Liver (tissue), 9 donors: ENCODE measurements around the gene USP21. TPM values are rescaled to one million over a fixed set of nuclear protein-coding genes. Genes with fewer than 3 reads are reported as not detected.
A peak's percentile ranks its signal among the peaks of the same experiment; 100 is the strongest.

Experiments
- DNase-seq: peaks from one replicate; pipeline ENCODE4 v3.0.0-alpha.2; 2017; ENCODE audit warnings: low spot score
- H3K27ac ChIP-seq, 2 donors: one replicate each; pipeline ENCODE4 v1.7.0; 2013; ENCODE audit warnings: inconsistent platforms in 2 of 2, low read length in 2 of 2, control low read depth in 1 of 2, low read depth in 1 of 2, mild to moderate bottlenecking in 1 of 2
- H3K27me3 ChIP-seq, 4 donors: one replicate each; pipeline versions ENCODE4 v1.6.1 to v1.7.0; 2013; ENCODE audit warnings: low read length in 3 of 4, inconsistent platforms in 1 of 4, mild to moderate bottlenecking in 1 of 4, moderate library complexity in 1 of 4; ENCODE audit not compliant: control insufficient read depth in 4 of 4, insufficient read depth in 4 of 4
- H3K36me3 ChIP-seq, 4 donors: one replicate each; pipeline versions ENCODE4 v1.6.1 to v1.7.0; 2013; ENCODE audit warnings: low read length in 3 of 4, mild to moderate bottlenecking in 3 of 4, low read depth in 1 of 4, moderate library complexity in 1 of 4; ENCODE audit not compliant: control insufficient read depth in 4 of 4, insufficient read depth in 3 of 4
- H3K4me1 ChIP-seq, 4 donors: one replicate each; pipeline versions ENCODE4 v1.6.1 to v1.7.0; 2013; ENCODE audit warnings: low read length in 3 of 4, mild to moderate bottlenecking in 3 of 4, moderate library complexity in 1 of 4; ENCODE audit not compliant: control insufficient read depth in 4 of 4, insufficient read depth in 4 of 4
- H3K4me3 ChIP-seq, 3 donors: one replicate each; pipeline versions ENCODE4 v1.6.1 to v1.7.0; 2013; ENCODE audit warnings: low read length in 3 of 3, control low read depth in 1 of 3, low read depth in 1 of 3, mild to moderate bottlenecking in 1 of 3
- H3K9ac ChIP-seq, 2 donors: one replicate each; pipeline ENCODE4 v1.7.0; 2013; ENCODE audit warnings: low read length in 2 of 2, mild to moderate bottlenecking in 2 of 2, moderate library complexity in 2 of 2, control low read depth in 1 of 2, low read depth in 1 of 2
- H3K9me3 ChIP-seq, 4 donors: one replicate each; pipeline versions ENCODE4 v1.6.1 to v1.7.0; 2013; ENCODE audit warnings: low read length in 3 of 4; ENCODE audit not compliant: control insufficient read depth in 4 of 4
- ATF3 ChIP-seq: IDR thresholded peaks from 2 replicates; pipeline ENCODE4 v1.6.1; 2016; ENCODE audit warnings: antibody characterized with exemption
- CTCF ChIP-seq: fragments of 150-350 bp; IDR thresholded peaks from 2 replicates; pipeline ENCODE4 v1.5.1; 2017; ENCODE audit warnings: improper control_type of control experiment, low read depth, low read length; ENCODE audit not compliant: missing input control
- EGR1 ChIP-seq, 2 donors: IDR thresholded peaks; 2 replicates each; pipeline ENCODE4 v1.6.1; 2016 to 2018; ENCODE audit warnings: antibody characterized with exemption in 2 of 2, low read depth in 2 of 2
- FOXA1 ChIP-seq: IDR thresholded peaks from 2 replicates; pipeline ENCODE4 v1.6.1; 2016; ENCODE audit warnings: antibody characterized with exemption
- FOXA2 ChIP-seq: IDR thresholded peaks from 2 replicates; pipeline ENCODE4 v1.6.1; 2016; ENCODE audit warnings: antibody characterized with exemption
- GABPA ChIP-seq, 2 donors: IDR thresholded peaks in 1 of 2; conservative IDR thresholded peaks in 1 of 2; 2 replicates each; pipeline ENCODE4 v1.6.1; 2016; ENCODE audit warnings: antibody characterized with exemption in 2 of 2, mild to moderate bottlenecking in 1 of 2, moderate library complexity in 1 of 2
- HNF4A ChIP-seq, 2 donors: conservative IDR thresholded peaks; 2 replicates each; pipeline ENCODE4 v1.6.1; 2016; ENCODE audit warnings: antibody characterized with exemption in 2 of 2, mild to moderate bottlenecking in 2 of 2
- HNF4G ChIP-seq: IDR thresholded peaks from 2 replicates; pipeline ENCODE4 v1.6.1; 2016; ENCODE audit warnings: antibody characterized with exemption
- JUND ChIP-seq, 2 donors: IDR thresholded peaks; 2 replicates each; pipeline ENCODE4 v1.6.1; 2016; ENCODE audit warnings: antibody characterized with exemption in 2 of 2
- MAX ChIP-seq: IDR thresholded peaks from 2 replicates; pipeline ENCODE4 v1.6.1; 2016; ENCODE audit warnings: antibody characterized with exemption
- NR2F2 ChIP-seq: IDR thresholded peaks from 2 replicates; pipeline ENCODE4 v1.6.1; 2016; ENCODE audit warnings: antibody characterized with exemption
- RAD21 ChIP-seq, 2 donors: IDR thresholded peaks; 2 replicates each; pipeline ENCODE4 v1.6.1; 2016; ENCODE audit warnings: antibody characterized with exemption in 2 of 2, mild to moderate bottlenecking in 2 of 2
- REST ChIP-seq: IDR thresholded peaks from 2 replicates; pipeline ENCODE4 v1.6.1; 2016; ENCODE audit warnings: antibody characterized with exemption, mild to moderate bottlenecking
- RXRA ChIP-seq, 2 donors: IDR thresholded peaks; 2 replicates each; pipeline ENCODE4 v1.6.1; 2017 to 2018; ENCODE audit warnings: antibody characterized with exemption in 2 of 2, mild to moderate bottlenecking in 1 of 2
- SP1 ChIP-seq: IDR thresholded peaks from 2 replicates; pipeline ENCODE4 v1.6.1; 2018; ENCODE audit warnings: antibody characterized with exemption, mild to moderate bottlenecking
- TAF1 ChIP-seq: conservative IDR thresholded peaks from 2 replicates; pipeline ENCODE4 v1.6.1; 2016; ENCODE audit warnings: antibody characterized with exemption, mild to moderate bottlenecking
- YY1 ChIP-seq: IDR thresholded peaks from 2 replicates; pipeline ENCODE4 v1.6.1; 2016; ENCODE audit warnings: antibody characterized with exemption, mild to moderate bottlenecking
- ZBTB33 ChIP-seq: IDR thresholded peaks from 2 replicates; pipeline ENCODE4 v1.6.1; 2016; ENCODE audit warnings: antibody characterized with exemption
- WGBS: extraction: QIAGEN DNeasy Blood & Tissue Kit; methylation state at CpG from one replicate; pipeline ENCODE4 v1.1.7; 2013; 5-methylcytosine and 5-hydroxymethylcytosine counted together
- polyA plus RNA-seq, 2 donors: library from polyadenylated mRNA; stranded (reverse) in 1 of 2; unstranded in 1 of 2; fragments of 200-250 nt in 1 of 2; fragments of >200 nt in 1 of 2; fragmentation: Nextera tagmentation in 1 of 2; extraction: Ambion mirVana in 1 of 2; gene quantifications; one replicate each; pipeline versions ENCODE4 v1.2.1 to v1.2.3, GENCODE V29; 2013 to 2015
- total RNA-seq, 2 donors: library from RNA; depleted of rRNA; stranded (reverse); fragments of >200 nt; gene quantifications; one replicate each; pipeline ENCODE4 v1.2.3, GENCODE V29; 2014
- donor health status: healthy.
- donor health status: healthy.
- donor health status: healthy.
- donor health status: healthy.
- donor health status: healthy.

The USP21 gene
- total and polyA plus RNA-seq, 4 donors: 4.1 to 9.0 (median 6.5) TPM

GRCh38 chr1:161162806-161163205 is 3.5 kb downstream of the USP21 start:
- H3K4me3 ChIP-seq: no peak overlapping the region
- H3K36me3 ChIP-seq: peaks cover 0 to 21% (median 6%) of the 10 kb centered on the region in 4 donors
- DNase-seq: peak; percentile 30
- WGBS: 96% methylated on average over 10 of the region's 10 CpGs
- TF ChIP-seq ZBTB33: no peak
- TF ChIP-seq JUND (IDR thresholded peaks at IDR 0.05): no peak
- TF ChIP-seq MAX: no peak
- TF ChIP-seq YY1: no peak
- H3K27ac ChIP-seq: no peak overlapping the region
- no peaks in the 10 kb centered on the region for H3K27me3 ChIP-seq
- peaks cover 17 to 54% (median 36%) of the 10 kb centered on the region in 4 donors for H3K4me1 ChIP-seq
- no peaks in the 10 kb centered on the region for H3K9me3 ChIP-seq
- no peak overlapping the region for H3K9ac ChIP-seq

- Histone ChIP-seq H3K9ac (no peak overlapping the region), H3K4me3 (no peak overlapping the region), H3K4me1 (peaks cover 14 to 47% (median 34%) of the 10 kb centered on the region in 4 donors), H3K27ac (no peak overlapping the region), H3K27me3 (no peaks in the 10 kb centered on the region), H3K36me3 (peaks cover 0 to 19% (median 6%) of the 10 kb centered on the region in 4 donors), H3K9me3 (no peaks in the 10 kb centered on the region)
- whole genome bisulfite sequencing: 96% methylated on average over 5 of the region's 5 CpGs
- no peak for DNase-seq
- no peak for TF ChIP-seq SP1
- no peak for TF ChIP-seq NR2F2
- no peak for TF ChIP-seq FOXA2
- TF ChIP-seq ATF3: no peak
- TF ChIP-seq JUND (IDR thresholded peaks at IDR 0.05): no peak
- no peak for TF ChIP-seq ZBTB33
- no peak for TF ChIP-seq GABPA (IDR thresholded peaks at IDR 0.05 in 1 of 2, conservative IDR thresholded peaks at IDR 0.05 in 1 of 2)
- TF ChIP-seq REST: no peak
- no peak for TF ChIP-seq CTCF
- no peak for TF ChIP-seq RAD21 (IDR thresholded peaks at IDR 0.05)
- no peak for TF ChIP-seq YY1
- no peak for TF ChIP-seq MAX
- TF ChIP-seq HNF4G: no peak
- TF ChIP-seq FOXA1: no peak
- no peak for TF ChIP-seq HNF4A (conservative IDR thresholded peaks at IDR 0.05)
- TF ChIP-seq TAF1: no peak
- no peak for TF ChIP-seq RXRA (IDR thresholded peaks at IDR 0.05)
- no peak for TF ChIP-seq EGR1 (IDR thresholded peaks at IDR 0.05; ENCODE audit: low read depth in 2 of 2)
Observed at GRCh38 chr1:161163793-161164192, 4.5 kb downstream of the USP21 start.
